NT2/D1 (cell line): ENCODE data around the gene ZMIZ2.

Source experiments
- YY1 ChIP-seq: IDR thresholded peaks from 2 replicates; pipeline ENCODE4 v1.6.1; 2011; ENCODE audit not compliant: insufficient read length, insufficient read depth
- ZNF274 ChIP-seq: IDR thresholded peaks from 2 replicates; pipeline ENCODE4 v1.6.1; 2011; ENCODE audit warnings: mild to moderate bottlenecking, low read depth, low read length

- TF ChIP-seq YY1 (no peak), ZNF274 (no peak)
Measured at GRCh38 chr7:44700322-44700721, 48.3 kb upstream of the ZMIZ2 start.
